NCI-H2196 treated with DMSO at 0.1 percent for 48 hours (cell line): ENCODE results near the gene NPTX2.

ENCODE experiments used
- DNase-seq: peaks from one replicate; lab custom pipeline; 2025; ENCODE audit not compliant: unreplicated experiment; lab: John Stamatoyannopoulos, UW

NPTX2 gene

DNA sequence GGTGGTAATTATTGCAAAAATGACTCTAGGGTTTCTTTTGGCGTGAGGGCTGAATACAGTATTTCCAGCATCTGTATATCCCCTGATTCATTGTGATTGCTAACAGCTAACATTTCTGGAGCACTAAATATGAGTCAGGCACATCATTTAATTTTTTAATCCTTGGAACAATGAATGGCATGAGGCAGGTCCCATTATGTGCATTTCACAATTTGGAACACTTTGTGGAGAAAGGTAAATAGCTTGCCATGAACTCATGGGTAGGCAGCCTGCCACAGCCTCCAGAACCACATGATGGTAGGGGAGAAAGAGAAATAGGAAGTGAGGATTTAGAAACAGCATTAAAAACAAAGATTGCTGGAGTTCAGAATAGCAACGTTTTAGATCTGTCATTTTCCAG, 1.7 kb downstream of the NPTX2 start:
- DNase-seq = no peak

DNA sequence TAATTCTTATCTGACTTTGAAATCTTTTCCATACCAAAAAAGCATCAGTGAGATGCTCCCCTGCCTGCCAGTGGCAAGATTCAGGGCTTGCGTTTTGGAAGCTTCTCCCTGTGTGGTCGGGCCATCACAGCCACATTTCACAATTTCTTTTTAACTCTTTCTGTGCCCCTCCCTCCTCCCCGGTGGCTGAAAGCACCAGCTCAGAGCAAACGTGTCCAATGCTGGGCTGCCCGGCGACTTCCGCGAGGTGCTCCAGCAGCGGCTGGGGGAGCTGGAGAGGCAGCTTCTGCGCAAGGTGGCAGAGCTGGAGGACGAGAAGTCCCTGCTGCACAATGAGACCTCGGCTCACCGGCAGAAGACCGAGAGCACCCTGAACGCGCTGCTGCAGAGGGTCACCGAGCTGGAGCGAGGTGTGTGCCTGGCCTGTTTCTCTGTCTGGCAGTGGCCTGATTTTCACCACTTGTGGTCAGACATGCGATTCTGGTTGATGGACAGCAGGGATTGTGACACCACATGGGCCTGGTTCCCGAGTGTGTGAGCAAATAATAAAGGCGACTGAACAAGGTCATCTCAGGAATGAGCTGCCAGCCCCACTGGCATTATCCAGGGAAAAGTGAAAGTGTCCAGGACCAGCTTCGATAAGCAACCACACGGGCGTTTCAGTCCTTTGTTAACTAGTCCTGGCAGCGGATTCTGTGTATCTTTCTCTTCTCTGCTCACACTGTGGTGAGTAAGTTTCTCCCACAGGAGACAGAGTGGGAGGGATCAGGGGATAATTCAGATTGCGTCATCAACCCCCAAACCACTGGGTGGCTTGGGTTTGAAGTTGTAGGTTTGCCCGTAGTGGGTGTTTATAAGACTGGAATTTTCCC, 2.6 kb downstream of the NPTX2 start:
- no peak for DNase-seq

DNA sequence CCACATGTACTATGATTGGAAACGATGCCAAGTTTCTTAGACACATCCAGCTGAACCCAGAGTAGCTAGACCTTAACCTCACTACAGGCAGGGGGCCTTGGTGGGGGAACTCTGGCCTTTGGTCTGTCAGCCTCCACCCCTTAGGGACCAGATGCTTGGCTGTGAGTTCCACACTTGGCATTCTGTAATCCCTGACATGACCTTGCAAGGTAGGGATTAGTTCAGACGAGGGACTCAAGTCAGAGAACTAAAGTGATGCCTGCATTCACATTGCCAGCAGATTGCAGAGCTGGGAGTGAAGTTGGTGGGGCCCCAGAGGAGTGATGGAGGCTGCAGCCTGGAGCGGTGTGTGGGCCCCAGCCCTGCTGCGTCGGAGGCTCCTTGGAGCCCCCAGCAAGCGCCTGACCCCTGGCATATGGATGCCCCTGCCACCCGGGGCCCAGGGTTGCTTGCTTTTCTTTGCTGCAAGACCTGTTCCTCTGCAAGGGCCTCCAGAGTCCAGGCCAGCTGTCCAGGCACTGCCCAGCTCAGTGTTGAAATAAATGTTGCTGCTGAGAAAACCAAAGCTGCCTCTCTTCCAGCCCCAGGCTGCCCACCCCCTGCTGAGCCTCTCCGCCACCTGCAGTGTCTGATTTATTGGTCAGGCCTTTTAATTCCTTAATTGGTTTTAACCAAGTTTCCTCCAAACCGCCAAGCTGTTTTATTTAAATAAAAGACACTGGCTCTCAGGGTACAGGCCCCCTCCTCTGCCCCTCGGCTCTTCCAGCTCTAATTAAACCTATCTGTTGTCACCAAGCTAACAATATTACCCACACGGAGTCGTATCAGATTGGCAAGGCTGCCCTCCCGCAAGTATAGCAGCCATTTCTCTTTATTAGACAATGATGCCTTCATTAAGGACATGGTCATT, 4.7 kb downstream of the NPTX2 start:
- DNase-seq = no peak

DNA sequence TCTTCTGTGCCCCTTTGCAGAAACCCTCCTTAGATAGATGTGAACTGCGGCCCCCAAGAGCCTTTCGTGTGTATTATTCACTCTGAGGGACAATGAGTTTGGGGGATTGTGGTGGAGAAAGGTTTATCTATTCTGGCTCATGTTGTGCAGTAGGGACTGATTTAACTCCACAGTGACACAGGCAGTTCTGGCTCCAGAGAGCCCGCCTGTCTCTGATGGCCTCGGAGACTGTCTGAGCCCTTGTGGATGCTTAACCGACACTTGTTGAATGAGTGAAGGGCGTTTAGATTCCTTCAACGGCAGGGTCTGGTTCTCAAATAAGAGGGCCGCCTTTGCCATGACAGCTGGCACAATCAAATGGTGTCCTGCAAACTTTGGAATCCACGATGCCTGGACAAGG, 5.8 kb downstream of the NPTX2 start:
- DNase-seq = no peak

DNA sequence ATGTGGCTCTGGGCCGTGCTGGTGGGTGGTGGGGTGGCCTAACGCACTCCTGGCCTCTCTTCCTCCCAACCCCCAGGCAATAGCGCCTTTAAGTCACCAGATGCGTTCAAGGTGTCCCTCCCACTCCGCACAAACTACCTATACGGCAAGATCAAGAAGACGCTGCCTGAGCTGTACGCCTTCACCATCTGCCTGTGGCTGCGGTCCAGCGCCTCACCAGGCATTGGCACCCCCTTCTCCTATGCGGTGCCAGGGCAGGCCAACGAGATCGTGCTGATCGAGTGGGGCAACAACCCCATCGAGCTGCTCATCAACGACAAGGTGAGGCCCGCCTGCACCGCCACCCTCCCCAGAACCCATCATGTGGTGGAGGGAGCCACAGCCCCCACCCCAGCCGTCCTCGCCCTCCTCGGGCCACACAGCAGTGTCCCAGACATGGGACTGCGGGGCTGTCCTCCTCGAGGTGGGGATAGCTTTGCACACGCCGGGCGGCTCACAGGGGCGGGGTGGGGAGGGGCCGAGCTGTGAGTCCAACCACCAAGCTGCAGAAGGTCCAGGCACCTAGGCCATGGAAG, 7.8 kb downstream of the NPTX2 start:
- DNase-seq = no peak

DNA sequence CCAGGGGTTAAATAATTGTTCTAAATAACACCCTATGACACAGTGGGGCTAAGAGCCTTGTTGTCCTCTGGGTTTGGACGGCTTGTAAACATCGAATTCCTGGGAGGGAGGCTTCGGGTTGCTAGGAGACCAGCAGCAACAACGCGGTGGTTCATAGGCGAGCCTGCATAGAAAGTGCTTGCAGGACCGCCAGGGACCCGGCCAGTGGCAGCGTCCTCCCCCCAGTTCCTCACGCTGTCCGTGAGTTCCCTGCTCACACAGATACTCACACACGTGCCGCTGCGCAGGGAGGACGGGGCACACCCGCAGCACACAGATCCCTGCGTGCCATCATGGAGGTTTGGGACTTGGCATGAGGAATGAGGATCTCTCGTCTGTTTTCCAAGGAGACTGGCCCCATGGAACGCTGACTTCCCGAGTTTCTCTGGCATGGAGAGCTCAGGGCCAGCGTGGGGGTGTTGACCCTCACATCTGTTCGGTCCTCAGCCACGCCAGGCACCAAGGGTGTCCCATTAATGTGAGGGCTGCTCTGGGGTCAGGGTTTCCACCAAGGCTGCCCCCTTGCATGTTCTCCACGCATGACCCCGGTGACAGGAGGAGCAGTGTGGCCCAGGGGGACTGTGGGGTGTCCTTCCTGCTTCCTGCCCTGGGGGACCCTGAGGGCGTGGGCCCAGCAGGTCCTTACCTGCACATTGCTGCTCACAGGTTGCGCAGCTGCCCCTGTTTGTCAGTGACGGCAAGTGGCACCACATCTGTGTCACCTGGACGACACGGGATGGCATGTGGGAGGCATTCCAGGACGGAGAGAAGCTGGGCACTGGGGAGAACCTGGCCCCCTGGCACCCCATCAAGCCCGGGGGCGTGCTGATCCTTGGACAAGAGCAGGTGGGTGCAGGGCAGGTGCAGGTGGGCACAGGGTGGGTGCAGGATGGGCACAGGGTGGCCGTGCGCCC, 9.7 kb downstream of the NPTX2 start:
- DNase-seq = no peak

DNA sequence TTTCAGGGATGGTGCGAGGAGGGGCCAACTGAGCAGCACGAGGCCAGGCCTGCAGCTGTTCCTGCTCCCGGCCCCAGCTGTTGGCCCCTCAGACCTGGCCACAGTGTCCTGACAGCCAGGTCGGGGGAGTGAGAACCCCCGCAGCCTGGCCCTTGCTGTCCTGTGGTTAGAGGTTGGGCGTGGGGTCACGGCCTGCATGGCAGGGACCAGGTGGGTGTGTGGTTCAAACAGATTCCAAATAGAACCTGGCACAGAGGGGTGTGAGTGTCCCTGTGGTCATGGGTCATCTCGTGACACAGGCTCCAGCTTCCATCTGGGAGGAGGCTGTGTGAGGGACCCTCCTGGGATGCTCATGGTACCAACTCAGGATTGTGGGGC, 10.3 kb downstream of the NPTX2 start:
- no peak for DNase-seq

DNA sequence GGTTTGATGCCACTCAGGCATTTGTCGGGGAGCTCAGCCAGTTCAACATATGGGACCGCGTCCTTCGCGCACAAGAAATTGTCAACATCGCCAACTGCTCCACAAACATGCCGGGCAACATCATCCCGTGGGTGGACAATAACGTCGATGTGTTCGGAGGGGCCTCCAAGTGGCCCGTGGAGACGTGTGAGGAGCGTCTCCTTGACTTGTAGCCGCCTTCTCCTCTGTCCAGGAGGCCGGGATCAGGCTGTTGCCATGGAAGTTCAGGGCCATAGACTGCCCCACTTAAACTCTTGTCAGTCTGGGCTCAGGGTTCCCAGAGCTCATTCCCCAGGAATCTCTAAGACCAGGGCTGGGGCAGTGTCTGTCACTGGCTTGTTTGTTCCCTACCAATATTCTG, 11.3 kb downstream of the NPTX2 start:
- no peak for DNase-seq

DNA sequence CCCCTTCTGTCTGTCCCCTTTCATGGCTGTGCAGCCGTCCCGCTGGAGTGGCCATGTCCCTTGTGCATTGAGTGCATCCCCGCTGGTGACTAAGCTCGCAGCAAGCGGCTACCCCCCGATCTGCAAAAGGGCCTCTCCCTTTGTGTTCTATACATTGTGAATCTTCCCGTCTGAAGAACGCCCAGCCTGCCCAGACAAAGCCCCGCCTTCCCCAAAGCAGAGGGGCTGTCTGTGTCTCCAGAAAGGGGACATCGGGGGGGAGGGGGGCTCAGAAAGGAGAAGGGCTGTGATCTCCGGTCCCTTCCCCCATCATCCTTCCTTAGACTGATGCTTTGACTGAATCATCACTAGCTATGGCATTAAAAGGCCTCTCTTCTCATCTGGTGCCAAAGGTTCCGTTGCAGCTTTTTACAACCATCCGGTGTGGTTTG, 11.9 kb downstream of the NPTX2 start:
- DNase-seq = no peak

DNA sequence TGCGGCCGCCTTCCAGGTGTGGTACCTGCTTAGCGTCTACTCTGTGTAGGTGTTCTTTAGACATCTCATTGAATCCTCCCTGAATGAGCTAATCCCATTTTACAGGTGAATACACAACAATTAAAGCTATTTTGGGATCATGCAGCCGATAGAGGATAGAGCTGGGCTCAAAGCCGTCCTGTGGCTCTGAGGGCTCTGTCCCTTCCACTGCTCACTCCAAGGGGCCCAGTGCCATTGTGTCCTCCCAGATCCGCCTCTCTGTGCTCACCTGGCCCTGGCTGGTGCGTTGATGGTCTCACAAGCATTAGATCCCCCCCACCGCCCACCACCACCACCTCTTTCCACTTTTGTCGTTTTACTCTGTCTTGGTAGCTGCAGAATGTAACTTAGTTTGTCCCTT, 13.1 kb downstream of the NPTX2 start:
- no peak for DNase-seq

DNA sequence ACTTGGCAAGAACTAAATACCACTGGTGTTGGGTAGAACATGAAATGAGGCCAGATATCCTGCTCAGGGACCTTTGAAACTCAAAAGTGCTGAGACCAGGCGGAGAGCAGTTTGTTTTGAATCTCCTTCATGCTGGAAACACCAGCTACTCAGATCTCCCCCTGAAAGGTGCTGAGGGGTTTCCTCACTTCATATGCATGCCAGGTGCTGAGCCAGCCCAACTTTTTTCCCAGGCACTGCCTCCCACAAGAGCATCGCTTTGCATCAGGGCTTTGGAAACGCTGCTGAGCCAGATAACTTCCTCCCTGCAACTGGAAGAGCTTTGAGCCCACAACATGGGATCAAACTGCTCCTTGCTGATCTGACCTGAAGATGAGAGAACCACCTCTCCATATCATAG, 13.7 kb downstream of the NPTX2 start:
- no peak for DNase-seq

DNA sequence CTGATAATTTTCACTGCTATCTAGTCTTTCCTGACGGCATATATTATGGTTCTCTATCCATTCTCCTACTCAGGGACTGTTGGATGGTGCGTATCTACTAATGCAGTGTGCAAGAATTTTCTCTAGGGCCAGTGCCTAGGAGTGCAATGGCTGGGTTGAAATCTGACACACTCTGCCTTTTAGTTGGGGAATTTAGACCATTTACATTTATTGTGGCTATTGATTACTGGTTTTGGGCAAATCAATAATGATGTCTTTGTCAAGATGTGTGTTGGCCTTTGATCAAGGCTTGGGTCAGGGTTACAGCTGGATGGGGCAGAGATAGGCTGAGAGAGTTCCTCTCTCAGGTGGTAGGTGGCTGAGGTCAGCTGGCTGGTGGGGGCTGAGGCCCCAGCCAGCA, 21.8 kb downstream of the NPTX2 start:
- DNase-seq = no peak

DNA sequence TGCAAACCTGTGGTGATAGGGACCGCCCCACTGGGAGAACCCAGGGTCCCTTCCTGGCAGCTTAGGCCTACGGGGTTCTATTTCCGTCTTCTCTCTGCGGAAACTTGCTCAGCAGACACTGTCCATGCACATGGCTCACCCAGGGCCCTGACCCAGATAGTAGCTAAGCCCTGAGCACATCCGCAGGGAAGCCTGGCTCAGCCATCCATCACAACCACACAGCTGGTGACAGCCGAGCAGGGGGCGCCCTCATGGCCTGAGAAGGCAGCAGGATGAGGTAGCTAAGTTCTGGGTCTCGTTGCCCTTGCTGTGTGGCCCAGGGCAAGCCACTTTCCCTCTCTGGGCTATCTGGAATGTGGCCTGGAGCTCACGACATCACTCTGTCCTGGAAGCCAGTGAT, 23.3 kb downstream of the NPTX2 start:
- no peak for DNase-seq

DNA sequence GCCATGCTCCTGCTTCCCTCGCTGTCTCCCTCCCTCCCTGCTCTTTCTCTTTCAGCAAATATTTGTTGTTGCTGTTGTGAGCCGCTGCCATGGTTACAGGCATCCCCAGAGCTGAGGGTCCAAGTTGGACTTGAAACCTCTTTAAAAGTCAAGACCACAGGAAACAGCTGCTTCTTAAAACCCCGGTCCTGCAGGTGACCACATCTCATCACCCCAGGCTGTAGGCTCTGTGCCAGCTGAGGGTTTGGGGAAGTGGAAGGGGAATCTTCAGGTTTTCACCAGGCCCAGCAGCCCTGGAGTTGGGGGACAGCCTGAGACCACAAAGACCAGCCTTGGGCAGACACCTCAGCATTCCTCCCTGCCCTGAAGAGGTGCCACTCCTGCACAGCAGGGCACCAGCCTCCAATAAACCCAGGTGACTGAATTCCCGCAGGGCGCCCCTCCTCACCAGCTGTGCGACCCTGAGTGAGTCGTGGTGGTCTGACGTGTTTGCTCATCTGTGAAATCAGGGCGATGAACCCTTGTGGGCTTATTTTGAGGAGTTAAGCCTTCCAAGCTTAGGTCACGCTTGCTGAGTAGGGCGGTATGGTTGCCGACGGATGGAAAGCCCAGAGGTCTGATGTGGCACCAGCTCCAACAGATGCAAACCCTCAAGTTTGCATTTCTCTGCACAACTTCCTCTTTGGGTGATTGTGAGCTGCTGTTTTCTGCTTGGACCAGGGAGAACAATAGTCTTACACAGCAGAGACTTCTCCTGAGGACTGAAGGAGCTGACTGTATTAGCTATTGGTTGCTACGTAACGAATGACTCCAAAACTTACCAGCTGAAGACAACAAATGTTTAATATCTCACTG, 24.8 kb downstream of the NPTX2 start:
- no peak for DNase-seq

DNA sequence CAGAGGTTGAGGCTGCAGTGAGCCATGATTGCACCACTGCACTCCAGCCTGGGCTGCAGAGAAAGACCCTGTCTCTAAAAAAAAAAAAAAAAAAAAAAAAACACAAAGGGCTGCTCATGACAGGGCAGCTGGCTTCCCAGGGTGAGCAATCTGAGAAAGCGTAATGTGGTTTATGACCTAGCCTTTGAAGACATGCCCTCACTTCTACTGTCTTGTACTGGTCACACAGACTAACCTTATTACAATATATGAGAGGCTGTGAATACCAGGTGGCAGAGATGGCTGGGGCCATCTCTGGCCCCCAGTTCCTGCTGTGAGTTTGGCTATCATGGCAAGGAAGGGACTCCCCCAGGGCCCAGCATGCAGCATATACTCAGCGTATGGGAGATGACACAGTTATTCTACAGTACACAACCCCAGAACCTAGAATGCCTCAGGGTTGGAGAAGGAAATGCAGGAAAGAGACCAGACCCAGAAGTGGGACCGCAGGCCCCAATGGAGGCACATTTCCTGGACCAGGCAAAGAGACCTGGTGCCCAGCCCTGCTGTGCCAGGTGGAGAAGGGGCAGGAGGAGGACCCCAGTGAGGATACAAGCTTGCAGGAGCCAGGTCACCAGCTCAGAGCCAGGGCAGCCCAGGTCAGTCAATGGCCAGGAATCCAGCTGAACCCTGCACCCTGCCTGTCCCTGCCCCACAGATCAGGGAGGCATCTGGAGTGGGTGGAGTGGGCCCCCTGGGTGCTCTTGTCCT, 26.3 kb downstream of the NPTX2 start:
- no peak for DNase-seq

DNA sequence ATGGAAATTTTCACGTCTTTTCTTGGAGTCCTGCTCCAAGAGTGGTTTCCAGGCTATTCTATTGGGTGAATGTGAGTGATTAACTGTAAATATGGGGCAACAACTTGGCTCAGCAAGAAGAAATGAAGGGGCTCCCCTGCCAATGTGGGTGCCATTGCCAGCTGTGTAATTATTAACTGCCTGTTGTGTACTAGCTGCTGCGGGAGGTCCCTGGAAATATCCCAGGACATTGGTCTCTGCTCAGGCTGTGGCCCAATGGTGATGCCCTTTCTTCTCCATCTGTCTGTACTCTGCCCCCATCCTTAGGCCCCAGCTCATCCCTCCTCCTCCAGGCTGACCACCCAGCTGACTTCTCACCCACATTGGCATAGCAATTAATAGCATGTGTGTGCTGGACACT, 29.4 kb downstream of the NPTX2 start:
- no peak for DNase-seq

DNA sequence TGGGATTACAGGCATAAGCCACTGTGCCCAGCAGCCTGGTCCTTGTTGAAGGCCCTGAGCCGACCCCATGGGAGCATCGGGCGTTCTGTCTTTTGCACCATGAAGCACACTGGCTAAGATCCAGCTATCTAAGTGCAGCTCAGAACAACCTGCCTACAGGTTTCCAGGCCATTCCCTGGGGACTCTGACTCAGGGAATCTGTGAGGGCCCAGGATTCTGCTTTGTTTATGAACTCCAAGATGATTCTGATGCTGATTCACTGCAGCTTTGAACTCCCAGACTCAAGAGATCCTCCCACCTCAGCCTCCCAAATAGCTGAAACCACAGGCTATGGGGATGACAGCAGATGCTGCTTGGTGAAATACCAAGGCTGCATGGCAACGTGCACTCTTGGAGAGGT, 30.2 kb downstream of the NPTX2 start:
- no peak for DNase-seq

DNA sequence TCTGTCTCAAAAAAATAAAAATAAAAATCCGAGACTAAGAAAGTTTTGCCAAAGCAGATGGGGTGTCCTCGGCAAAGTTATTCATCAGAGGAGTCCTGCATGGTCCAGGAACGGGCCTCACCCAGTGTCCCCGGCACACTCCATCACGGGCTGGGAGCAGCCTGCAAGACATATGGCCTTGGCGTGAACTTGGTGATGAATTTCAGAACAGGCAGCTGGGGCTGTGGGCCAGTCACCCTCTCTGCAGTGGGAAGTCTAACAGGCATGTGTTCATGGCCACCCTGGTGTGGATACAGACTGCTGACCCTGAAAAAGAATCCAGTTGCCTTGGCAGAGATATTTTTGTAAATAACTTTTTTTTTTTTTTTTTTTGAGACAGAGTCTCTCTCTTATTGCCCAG, 34.7 kb downstream of the NPTX2 start:
- DNase-seq = no peak
